NCI-H2196 (cell line): Measurements from ENCODE around the gene B3GNT7.
"Not testable (repeated sequence)": the region's sequence is repeated elsewhere in the genome, so short reads cannot be mapped to it uniquely, and the experiment has no call there.

ENCODE experiments used
- DNase-seq: peaks from one replicate; lab custom pipeline; 2025; ENCODE audit not compliant: unreplicated experiment; lab: John Stamatoyannopoulos, UW

The B3GNT7 gene

DNA sequence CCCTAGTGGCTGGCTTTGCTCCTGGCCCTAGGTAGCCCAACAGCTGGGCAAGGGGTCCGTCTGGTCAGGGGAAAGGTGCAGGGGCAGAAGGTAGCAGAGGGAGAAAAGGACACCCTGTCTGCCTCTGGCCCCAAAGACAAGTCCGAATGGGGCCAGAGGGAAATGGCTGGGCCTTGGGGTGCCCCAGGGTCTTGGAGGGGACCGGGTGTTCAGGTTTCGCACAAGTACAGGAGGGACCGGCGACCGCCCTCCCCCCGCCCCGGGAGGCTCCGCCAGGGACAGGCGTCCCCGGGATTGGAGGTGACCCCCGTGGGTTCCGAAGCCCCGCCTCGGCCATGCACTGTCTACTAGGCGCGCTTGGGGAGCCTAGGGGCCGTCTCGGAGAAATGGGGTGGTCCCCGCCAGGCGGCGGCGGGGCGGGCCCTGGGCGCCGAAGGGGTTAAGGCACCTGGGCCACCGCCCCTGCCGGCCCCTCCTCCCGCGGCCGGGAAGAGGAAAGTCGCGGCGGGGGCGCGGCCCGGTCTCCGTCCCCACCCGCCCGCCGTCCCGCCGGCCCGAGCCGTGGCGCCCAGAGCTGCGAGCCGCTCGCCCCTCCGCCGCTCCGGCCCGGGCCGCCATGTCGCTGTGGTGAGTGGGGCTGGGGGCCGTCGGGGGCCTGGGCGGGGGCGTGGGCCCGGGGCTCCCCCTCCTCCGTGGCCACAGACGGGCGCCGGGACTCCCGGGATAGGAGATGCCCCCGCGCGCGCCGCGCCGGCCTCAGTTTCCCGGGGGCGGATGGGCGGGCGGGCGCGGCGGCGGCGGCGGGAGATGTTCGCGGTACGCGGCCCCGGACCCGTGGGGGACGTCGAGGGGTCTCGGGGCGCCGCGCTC, at the start of gene B3GNT7:
B3GNT7 (plus strand) TSS at position 523 of the 870 bp plus-strand sequence; CDS start at position 617, 94 bp downstream.
- DNase-seq, result no peak

- DNase-seq, result no peak
Measured at GRCh38 chr2:231347081-231347480, 48.4 kb upstream of the B3GNT7 start.

GRCh38 chr2:231347638-231348037, 47.9 kb upstream of the B3GNT7 start:
- no peak for DNase-seq

GRCh38 chr2:231348173-231348572, 47.3 kb upstream of the B3GNT7 start:
- DNase-seq, result no peak

- no peak for DNase-seq
Measured at GRCh38 chr2:231348704-231349373, 46.7 kb upstream of the B3GNT7 start.

DNA sequence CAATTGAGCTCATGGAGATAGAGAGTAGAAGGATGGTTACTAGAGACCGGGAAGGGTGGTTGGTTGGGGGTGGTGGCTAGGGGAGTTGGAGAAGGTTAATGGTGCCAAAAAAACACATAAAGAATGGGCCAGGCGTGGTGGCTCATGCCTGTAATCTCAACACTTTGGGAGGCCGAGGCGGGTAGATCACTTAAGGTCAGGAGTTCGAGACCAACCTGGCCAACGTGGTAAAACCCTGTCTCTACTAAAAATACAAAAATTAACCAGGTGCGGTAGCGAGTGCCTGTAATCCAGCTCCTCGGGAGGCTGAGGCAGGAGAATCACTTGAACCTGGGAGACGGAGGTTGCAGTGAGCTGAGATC, 46.2 kb upstream of the B3GNT7 start:
- DNase-seq, result not testable (repeated sequence)

DNA sequence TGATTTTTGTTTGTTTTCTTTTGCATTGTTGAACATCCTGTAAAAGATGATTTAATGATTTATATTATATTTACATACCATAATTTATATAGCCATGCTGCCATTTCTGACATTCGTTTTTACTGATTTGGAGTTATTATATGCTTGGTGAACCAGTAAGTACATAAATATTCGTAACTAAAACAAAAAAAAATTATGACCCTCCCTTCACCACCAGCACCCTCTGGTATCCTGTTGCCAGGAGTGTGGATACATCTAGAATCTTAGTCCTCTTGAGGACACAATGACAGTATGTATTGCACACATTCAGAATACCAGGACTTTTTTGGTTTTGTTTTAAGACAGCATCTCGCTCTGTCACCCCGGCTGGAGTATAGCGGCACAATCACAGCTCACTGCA, 43.9 kb upstream of the B3GNT7 start:
- no peak for DNase-seq

DNA sequence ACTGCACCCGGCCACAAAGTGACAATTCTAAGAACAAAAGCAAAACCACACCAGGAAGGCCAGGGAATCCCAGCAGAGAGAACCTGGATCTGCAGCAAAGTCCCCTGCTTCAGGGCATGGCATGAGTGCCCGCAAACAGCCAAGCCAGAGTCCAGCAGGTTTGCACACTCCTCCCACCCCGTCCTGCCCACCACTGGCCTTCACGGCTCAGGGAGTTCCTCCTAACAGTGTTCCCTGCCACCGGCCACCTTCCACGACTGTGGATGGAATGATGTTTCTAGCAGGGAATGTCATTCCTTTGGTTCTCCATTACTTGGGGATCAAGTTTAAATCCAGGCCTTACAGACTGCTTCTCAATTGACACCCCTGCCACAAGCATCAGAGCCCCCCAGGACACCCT, 42.0 kb upstream of the B3GNT7 start:
- no peak for DNase-seq

DNA sequence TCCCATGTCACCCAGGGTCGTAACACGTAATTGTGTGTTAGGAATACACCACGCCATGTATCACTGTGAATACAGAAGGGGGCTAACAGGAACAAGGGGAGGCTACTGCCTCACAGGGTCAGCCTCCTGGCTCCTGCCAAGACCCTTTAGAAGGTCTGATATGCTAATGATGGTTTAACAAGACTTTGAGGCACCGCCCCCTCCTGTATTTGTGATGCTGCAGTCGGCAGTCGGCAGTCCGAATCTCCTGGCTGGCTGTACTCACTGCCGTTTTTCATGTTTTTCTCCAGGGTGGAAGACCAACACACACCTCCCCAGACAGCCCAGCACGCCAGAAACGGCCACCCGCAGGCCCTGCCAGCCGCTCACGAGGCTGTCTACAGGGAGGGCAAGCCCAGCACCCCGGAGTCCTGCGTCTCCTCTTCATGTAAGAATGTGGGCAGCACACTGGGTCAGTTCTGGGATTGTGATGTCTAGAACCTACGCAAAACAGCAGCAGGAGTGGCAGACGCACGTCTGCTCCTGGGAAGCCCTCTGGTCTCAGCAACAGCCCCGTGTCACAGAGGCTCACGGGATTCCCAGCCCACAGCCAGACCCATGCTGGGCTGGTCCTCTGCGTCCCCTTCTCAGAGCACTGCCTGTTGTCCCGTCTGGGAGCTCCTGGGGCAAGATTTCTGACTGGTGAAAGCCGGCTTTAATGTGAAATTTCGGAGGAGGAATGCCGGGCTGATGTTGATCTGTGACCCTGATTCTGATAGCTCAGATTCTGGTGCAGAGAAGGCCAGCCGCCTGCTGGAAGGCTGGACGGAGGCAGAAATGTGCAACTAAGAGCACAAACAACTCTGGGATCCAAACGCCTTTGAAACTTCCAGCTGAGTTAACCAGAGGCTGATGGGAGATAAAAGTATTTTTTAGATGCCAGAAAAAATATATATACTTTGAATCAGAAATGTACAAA, 39.7 kb upstream of the B3GNT7 start:
- DNase-seq, result no peak

DNA sequence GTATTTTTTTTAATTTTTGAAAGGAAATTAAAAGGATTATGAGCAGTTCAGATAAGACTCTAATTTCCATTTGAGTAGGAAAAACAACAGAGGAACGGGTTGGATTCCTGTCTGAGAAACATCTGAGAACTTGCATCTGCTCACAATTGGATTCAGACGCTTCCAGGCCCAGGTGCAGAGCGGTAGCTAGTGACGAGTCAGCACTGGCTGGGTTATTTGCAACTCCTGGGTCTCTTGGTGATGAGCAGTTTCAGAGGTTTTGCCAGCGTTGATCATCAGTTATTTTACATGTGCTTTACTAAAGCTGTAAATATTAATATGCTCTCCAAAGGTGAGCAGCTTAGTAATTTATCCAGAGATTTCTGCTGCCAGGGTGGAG, 39.1 kb upstream of the B3GNT7 start:
- DNase-seq, result no peak

GRCh38 chr2:231357048-231357447, 38.5 kb upstream of the B3GNT7 start:
- no peak for DNase-seq

DNA sequence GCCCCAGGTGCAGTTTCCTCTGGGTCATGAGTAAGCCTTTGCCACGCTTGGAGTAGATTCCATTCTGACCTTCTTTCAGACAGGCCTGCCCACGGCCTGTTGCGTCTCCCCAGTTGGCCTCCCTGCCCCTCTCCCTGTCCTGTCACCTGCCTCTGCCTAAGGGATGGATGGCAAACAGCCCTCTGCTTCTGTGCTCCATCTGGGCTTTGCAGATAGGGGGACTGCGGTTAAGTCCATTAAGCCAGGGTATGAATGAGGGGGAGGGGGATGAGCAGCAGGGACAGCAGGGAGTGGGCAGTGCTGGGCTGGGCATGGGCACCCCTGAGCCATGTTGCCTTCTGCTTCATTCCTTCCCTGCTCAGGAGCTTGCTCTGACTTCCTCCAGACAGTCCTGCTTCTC, 37.6 kb upstream of the B3GNT7 start:
- no peak for DNase-seq

- DNase-seq, result no peak
Measured at GRCh38 chr2:231359441-231359840, 36.1 kb upstream of the B3GNT7 start.

DNA sequence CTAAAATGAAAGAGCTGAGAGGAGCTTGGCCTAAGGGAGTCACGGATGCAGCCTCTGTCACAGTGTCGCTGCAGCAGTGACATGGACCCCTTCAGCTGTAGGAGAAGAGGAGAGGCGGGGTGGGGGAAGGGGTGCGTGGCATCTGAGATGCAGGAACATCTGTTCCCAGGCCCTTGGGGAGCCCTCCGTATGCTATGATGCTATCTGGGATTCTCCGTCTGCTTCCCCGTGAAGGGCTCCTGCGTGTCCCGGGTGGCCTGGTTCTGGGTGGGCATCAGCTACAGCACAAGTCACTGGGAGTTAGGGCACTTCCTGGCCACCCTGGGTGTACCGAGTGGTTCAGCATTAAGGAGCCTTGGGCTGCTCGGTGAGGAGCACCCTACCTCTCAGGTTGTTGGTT, 35.6 kb upstream of the B3GNT7 start:
- DNase-seq, result no peak

- DNase-seq, result no peak
Measured at GRCh38 chr2:231360401-231360800, 35.1 kb upstream of the B3GNT7 start.

DNA sequence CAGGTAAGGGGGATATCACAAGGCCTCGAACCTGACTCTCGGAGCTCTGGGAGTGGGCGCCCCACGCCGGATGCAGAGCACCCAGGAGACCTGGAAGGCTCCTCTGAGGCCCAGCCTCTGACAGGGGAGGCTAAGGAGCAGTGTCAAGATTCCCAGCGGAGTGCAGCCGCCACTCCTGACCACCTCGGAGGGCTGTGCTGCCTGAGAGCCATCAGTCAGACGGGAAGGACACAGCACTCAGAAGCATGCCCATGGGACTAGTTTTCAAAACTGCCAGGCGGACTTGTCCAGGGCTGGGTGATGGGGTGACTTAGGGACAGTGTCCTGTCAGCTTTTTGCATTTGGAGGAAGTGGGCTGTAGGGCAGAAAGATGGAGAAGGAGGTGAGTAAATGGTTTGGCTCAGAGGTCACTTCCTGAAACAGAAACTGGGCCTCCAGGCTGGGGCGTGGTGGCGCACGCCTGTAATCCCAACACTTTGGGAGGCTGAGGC, 34.6 kb upstream of the B3GNT7 start:
- no peak for DNase-seq

- no peak for DNase-seq
Measured at GRCh38 chr2:231361701-231362554, 33.6 kb upstream of the B3GNT7 start.

DNA sequence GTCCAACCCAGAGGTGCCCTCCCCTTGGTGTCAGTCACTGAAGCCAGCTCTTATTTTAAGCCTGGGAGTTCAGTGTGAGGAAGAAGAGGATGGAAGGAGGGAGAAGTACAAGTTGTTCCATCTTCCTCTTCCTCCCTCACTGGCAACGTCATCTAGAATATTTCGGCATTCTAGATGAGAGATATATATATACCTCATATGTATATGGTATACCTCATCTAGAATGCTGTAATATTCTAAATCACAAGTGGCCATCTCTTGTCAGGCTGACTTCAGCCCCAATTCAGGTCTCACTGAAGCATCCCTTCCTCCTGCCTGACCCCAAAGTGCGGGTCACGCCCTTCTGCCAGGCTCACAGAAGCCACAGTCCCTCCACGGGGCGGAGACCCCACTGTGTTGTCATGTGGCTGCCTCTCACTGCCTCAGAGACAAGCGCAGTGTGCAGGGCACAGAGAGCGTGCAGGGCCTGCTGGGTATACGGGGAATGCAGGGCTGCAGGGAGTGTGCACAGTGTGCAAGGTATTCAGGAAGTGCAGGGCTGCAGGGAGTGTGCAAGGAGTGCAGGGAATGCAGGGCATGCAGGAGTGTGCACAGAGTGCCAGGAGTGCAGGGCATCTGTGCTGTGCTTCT, 32.8 kb upstream of the B3GNT7 start:
- no peak for DNase-seq

GRCh38 chr2:231364061-231364460, 31.4 kb upstream of the B3GNT7 start:
- no peak for DNase-seq
